Mesothelial cell of epicardium (in vitro differentiated cells): ENCODE data around the gene CEP192. TPM values are rescaled to one million over a fixed set of nuclear protein-coding genes. Genes with fewer than 3 reads are reported as not detected.

ENCODE experiments used
- DNase-seq, 2 experiments: peaks; one replicate each; pipeline ENCODE4 v3.0.0; 2021; ENCODE audit warnings: low spot score in 2 of 2; ENCODE audit not compliant: unreplicated experiment in 2 of 2
- H3K27ac Mint-ChIP-seq: 2 replicates; pipeline ENCODE4 v1.8.0; 2021; ENCODE audit warnings: mixed read lengths
- H3K27me3 Mint-ChIP-seq: 2 replicates; pipeline ENCODE4 v1.8.0; 2021; ENCODE audit warnings: low read depth, mixed read lengths
- H3K36me3 Mint-ChIP-seq: 2 replicates; pipeline ENCODE4 v1.8.0; 2021; ENCODE audit warnings: mixed read lengths
- H3K4me1 Mint-ChIP-seq: 2 replicates; pipeline ENCODE4 v1.8.0; 2021; ENCODE audit warnings: mixed read lengths
- H3K4me3 Mint-ChIP-seq: 2 replicates; pipeline ENCODE4 v1.8.0; 2021; ENCODE audit warnings: mild to moderate bottlenecking, moderate library complexity, mixed read lengths
- H3K9me3 Mint-ChIP-seq: 2 replicates; pipeline ENCODE4 v1.8.0; 2021; ENCODE audit warnings: mixed read lengths
- total RNA-seq: library from RNA; stranded (reverse); gene quantifications from 3 replicates; pipeline ENCODE4 v1.2.1, GENCODE V29; 2021
- TF ChIP-seq, protein P1 (sequence below): fragments of 200-600 bp; sonication (generic); IDR thresholded peaks from one replicate; pipeline ENCODE4 v1.5.0; 2021; ENCODE audit warnings: antibody characterized with exemption; ENCODE audit not compliant: unreplicated experiment

The CEP192 gene
- total RNA-seq, 1 donor from 2014 or later: 34.6 TPM

DNA sequence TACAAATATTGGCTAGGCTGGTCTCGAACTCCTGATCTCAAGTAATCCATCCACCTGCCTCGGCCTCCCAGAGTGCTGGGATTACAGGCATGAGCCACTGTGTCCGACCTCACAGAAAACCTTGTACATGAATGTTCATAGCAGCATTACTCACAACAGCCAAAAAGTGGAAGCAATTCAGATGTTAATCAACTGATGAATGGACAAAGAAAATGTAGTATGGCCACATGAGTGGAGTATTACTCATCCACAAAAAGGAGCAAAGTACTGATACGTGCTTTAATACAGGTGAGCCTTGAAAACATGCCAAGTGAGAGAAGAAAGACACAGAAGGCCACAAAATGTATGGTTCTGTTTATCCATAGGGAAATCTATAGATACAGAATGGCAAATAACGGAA lies 20.6 kb downstream of the CEP192 start:
- H3K27me3 Mint-ChIP-seq: no peaks in the 10 kb centered on the region
- H3K27ac Mint-ChIP-seq: no peak overlapping the region
- H3K36me3 Mint-ChIP-seq: peaks cover 32% of the 10 kb centered on the region
- no peak for DNase-seq
- no peak overlapping the region for H3K4me3 Mint-ChIP-seq
- TF ChIP-seq, protein P1, sequence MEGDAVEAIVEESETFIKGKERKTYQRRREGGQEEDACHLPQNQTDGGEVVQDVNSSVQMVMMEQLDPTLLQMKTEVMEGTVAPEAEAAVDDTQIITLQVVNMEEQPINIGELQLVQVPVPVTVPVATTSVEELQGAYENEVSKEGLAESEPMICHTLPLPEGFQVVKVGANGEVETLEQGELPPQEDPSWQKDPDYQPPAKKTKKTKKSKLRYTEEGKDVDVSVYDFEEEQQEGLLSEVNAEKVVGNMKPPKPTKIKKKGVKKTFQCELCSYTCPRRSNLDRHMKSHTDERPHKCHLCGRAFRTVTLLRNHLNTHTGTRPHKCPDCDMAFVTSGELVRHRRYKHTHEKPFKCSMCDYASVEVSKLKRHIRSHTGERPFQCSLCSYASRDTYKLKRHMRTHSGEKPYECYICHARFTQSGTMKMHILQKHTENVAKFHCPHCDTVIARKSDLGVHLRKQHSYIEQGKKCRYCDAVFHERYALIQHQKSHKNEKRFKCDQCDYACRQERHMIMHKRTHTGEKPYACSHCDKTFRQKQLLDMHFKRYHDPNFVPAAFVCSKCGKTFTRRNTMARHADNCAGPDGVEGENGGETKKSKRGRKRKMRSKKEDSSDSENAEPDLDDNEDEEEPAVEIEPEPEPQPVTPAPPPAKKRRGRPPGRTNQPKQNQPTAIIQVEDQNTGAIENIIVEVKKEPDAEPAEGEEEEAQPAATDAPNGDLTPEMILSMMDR: no peak
- no peaks in the 10 kb centered on the region for H3K9me3 Mint-ChIP-seq
- no peaks in the 10 kb centered on the region for H3K4me1 Mint-ChIP-seq

DNA sequence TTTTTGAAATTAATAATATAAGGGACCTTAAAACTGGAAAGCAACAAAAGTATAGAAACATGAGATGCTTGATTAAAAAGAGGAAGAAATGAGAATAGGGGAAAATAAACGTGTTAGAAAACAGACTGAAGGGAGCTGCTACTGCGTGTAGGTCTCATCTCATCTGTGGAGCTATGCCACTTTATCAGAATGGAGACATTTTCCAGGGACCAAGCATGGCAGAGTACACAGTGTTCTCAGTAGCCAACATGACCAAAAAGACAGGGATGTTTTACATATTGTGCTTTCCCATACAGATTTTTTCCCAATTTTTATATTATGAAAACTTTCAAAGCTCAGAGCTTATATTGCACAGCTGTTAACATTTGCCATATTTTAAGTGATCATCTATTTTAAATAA lies 23.1 kb downstream of the CEP192 start:
- TF ChIP-seq, protein P1: no peak
- no peak overlapping the region for H3K27ac Mint-ChIP-seq
- DNase-seq: no peak
- H3K4me1 Mint-ChIP-seq: no peaks in the 10 kb centered on the region
- H3K4me3 Mint-ChIP-seq: no peak overlapping the region
- H3K9me3 Mint-ChIP-seq: no peaks in the 10 kb centered on the region
- peaks cover 43% of the 10 kb centered on the region for H3K36me3 Mint-ChIP-seq
- no peaks in the 10 kb centered on the region for H3K27me3 Mint-ChIP-seq

GRCh38 chr18:13014818-13015217 lies 23.7 kb downstream of the CEP192 start:
- Mint-ChIP-seq H3K27me3 (no peaks in the 10 kb centered on the region), H3K36me3 (peaks cover 46% of the 10 kb centered on the region), H3K4me1 (no peaks in the 10 kb centered on the region), H3K4me3 (no peak overlapping the region), H3K9me3 (no peaks in the 10 kb centered on the region), H3K27ac (no peak overlapping the region)
- TF ChIP-seq, protein P1: no peak
- DNase-seq: no peak

GRCh38 chr18:13017247-13017875 lies 26.2 kb downstream of the CEP192 start:
- H3K27ac Mint-ChIP-seq: no peak overlapping the region
- H3K9me3 Mint-ChIP-seq: peaks cover 5% of the 10 kb centered on the region
- H3K36me3 Mint-ChIP-seq: peaks cover 61% of the 10 kb centered on the region
- DNase-seq: no peak
- H3K27me3 Mint-ChIP-seq: no peaks in the 10 kb centered on the region
- TF ChIP-seq, protein P1: no peak
- H3K4me3 Mint-ChIP-seq: no peak overlapping the region
- no peaks in the 10 kb centered on the region for H3K4me1 Mint-ChIP-seq

DNA sequence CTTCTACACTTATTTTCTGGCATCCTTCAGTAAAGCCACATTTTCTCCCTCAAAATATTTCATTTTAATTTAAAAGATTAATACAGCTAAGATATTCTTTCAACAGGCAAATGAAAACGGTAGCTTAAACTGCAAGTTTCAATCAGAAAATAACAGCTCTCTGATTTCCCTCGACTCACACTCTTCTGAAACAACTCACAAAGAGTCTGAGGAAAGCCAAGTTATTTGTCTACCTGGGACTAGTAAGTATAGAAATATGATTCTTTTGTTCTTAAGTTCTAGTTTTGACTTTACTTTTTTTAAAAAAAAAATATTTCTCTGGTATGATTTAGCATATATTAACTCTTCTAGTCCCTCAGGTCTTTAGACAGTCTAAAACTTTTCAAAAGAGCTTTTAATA lies 27.2 kb downstream of the CEP192 start:
- Mint-ChIP-seq H3K9me3 (peaks cover 15% of the 10 kb centered on the region), H3K36me3 (peaks cover 62% of the 10 kb centered on the region), H3K4me1 (no peaks in the 10 kb centered on the region), H3K4me3 (no peak overlapping the region), H3K27ac (no peak overlapping the region), H3K27me3 (no peaks in the 10 kb centered on the region)
- DNase-seq: no peak
- TF ChIP-seq, protein P1: no peak

- Mint-ChIP-seq H3K36me3 (peaks cover 69% of the 10 kb centered on the region), H3K9me3 (peaks cover 24% of the 10 kb centered on the region), H3K4me3 (no peak overlapping the region), H3K4me1 (no peaks in the 10 kb centered on the region), H3K27ac (no peak overlapping the region), H3K27me3 (no peaks in the 10 kb centered on the region)
- DNase-seq: no peak
- TF ChIP-seq, protein P1: no peak
Observed at GRCh38 chr18:13019301-13019700, 28.1 kb downstream of the CEP192 start.
